Erythroblast (primary cell): ENCODE data around the gene PLTP.

ENCODE experiments used
- GATA1 ChIP-seq: IDR thresholded peaks from 2 replicates; pipeline ENCODE4 v1.6.1; 2011; ENCODE audit warnings: low read depth, mild to moderate bottlenecking, control low read depth, low read length, moderate library complexity
- POLR2A ChIP-seq: IDR thresholded peaks from 2 replicates; pipeline ENCODE4 v1.6.1; 2011; ENCODE audit warnings: mild to moderate bottlenecking, low read length

GRCh38 chr20:45874576-45874975, 37.4 kb downstream of the PLTP start:
- no peak for TF ChIP-seq POLR2A
- no peak for TF ChIP-seq GATA1
